Endothelial cell of umbilical vein (primary cell): ENCODE results near the gene PNMA8A. TPM values are rescaled to one million over a fixed set of nuclear protein-coding genes. Genes with fewer than 3 reads are reported as not detected.

Source experiments
- BruUV-seq: library from RNA; stranded (reverse); fragments of 400-500 nt; replicated peaks from 2 replicates; lab custom pipeline; 2021; lab: Mats Ljungman, UMichigan
- CTCF ChIA-PET: fragments of 300-600, 350-600 bp; sonication (Branson Sonifier 250); formaldehyde crosslinking; loops from one replicate; lab custom pipeline; 2021; ENCODE audit warnings: antibody characterized with exemption, inconsistent platforms; lab: Charles Lee
- POLR2A ChIA-PET: fragments of 300-600, 350-600 bp; sonication (Branson Sonifier 250); formaldehyde crosslinking; loops from one replicate; lab custom pipeline; 2021; ENCODE audit warnings: antibody characterized with exemption, inconsistent platforms; lab: Charles Lee
- DNase-seq: peaks from one replicate; pipeline ENCODE4 v3.0.0-alpha.2; 2011; ENCODE audit warnings: low read depth, low spot score
- FAIRE-seq: peaks from 2 replicates; lab custom pipeline; 2011; peaks lifted over from hg19 to GRCh38; lab: Jason Lieb, UNC
- H2AFZ ChIP-seq: 2 replicates; pipeline ENCODE4 v1.6.0; 2012; ENCODE audit warnings: low read depth, low read length, control low read depth, inconsistent platforms
- H3K27ac ChIP-seq: 2 replicates; pipeline ENCODE4 v1.5.1; 2011; ENCODE audit warnings: low read depth, mild to moderate bottlenecking, control low read depth, low read length, moderate library complexity; ENCODE audit not compliant: insufficient read depth
- H3K27me3 ChIP-seq, 2 experiments: 2 replicates each; pipeline versions ENCODE4 v1.6.0 to v1.6.1; 2011; ENCODE audit warnings: low read length in 2 of 2, mixed read lengths in 1 of 2; ENCODE audit not compliant: control insufficient read depth in 2 of 2, insufficient read depth in 2 of 2
- H3K36me3 ChIP-seq, 2 experiments: 2 replicates in 1 of 2; 3 replicates in 1 of 2; pipeline ENCODE4 v1.5.1; 2011; ENCODE audit warnings: low read length in 2 of 2, mild to moderate bottlenecking in 1 of 2, moderate library complexity in 1 of 2; ENCODE audit not compliant: control insufficient read depth in 2 of 2, insufficient read depth in 2 of 2; ENCODE audit errors: extremely low read depth in 1 of 2
- H3K4me1 ChIP-seq: 3 replicates; pipeline ENCODE4 v1.5.1; 2011; ENCODE audit warnings: mild to moderate bottlenecking, low read length; ENCODE audit not compliant: control insufficient read depth, insufficient read depth; ENCODE audit errors: extremely low read depth
- H3K4me2 ChIP-seq: 2 replicates; pipeline ENCODE4 v1.6.1; 2011; ENCODE audit warnings: low read length, control low read depth, mixed read lengths; ENCODE audit not compliant: insufficient read depth
- H3K4me3 ChIP-seq, 3 experiments: fragments of 200-600 bp in 1 of 3; sonication (generic), shearing (Covaris generic) in 1 of 3; replicated peaks in 1 of 3; 2 replicates each; pipeline ENCODE4 v1.5.1; 2011 to 2016; ENCODE audit warnings: control low read depth in 3 of 3, low read length in 3 of 3, mild to moderate bottlenecking in 2 of 3, inconsistent platforms in 1 of 3, low read depth in 1 of 3, moderate library complexity in 1 of 3; ENCODE audit not compliant: insufficient read depth in 1 of 3
- H3K79me2 ChIP-seq: 2 replicates; pipeline ENCODE4 v1.6.0; 2012; ENCODE audit warnings: low read length, inconsistent platforms; ENCODE audit not compliant: control insufficient read depth, insufficient read depth
- H3K9ac ChIP-seq: replicated peaks from 2 replicates; pipeline ENCODE3; 2011; ENCODE audit warnings: low read length, control low read depth; ENCODE audit not compliant: insufficient read depth; ENCODE audit errors: extremely low read depth
- H3K9me1 ChIP-seq: replicated peaks from 3 replicates; pipeline ENCODE4 v1.6.0; 2011; ENCODE audit warnings: mild to moderate bottlenecking, low read length; ENCODE audit not compliant: control insufficient read depth, insufficient read depth; ENCODE audit errors: extremely low read depth
- H3K9me3 ChIP-seq: replicated peaks from 2 replicates; pipeline ENCODE4 v1.5.1; 2012; ENCODE audit warnings: low read length, inconsistent platforms; ENCODE audit not compliant: control insufficient read depth, insufficient read depth
- H4K20me1 ChIP-seq: replicated peaks from 2 replicates; pipeline ENCODE3; 2011; ENCODE audit warnings: mild to moderate bottlenecking, low read length; ENCODE audit not compliant: control insufficient read depth, insufficient read depth; ENCODE audit errors: extremely low read depth
- EZH2 ChIP-seq: IDR thresholded peaks from 2 replicates; pipeline ENCODE4 v1.6.1; 2012; ENCODE audit warnings: borderline replicate concordance, low read depth, mild to moderate bottlenecking, moderate library complexity, low read length, inconsistent platforms; ENCODE audit not compliant: severe bottlenecking
- FOS ChIP-seq: IDR thresholded peaks from 2 replicates; pipeline ENCODE4 v1.6.1; 2011; ENCODE audit warnings: mild to moderate bottlenecking, low read length, moderate library complexity, borderline replicate concordance; ENCODE audit not compliant: insufficient read depth
- GATA2 ChIP-seq: IDR thresholded peaks from 2 replicates; pipeline ENCODE4 v1.7.0; 2011; ENCODE audit warnings: low read depth, mild to moderate bottlenecking, moderate library complexity, mixed read lengths, low read length; ENCODE audit not compliant: insufficient read length, insufficient read depth
- JUN ChIP-seq: IDR thresholded peaks from 2 replicates; pipeline ENCODE4 v1.6.1; 2011; ENCODE audit warnings: borderline replicate concordance, low read depth; ENCODE audit not compliant: insufficient read length, insufficient read depth
- MYC ChIP-seq: IDR thresholded peaks from one replicate; pipeline ENCODE4 v1.6.1; 2011; ENCODE audit warnings: mild to moderate bottlenecking, low read depth, low read length
- POLR2A ChIP-seq: IDR thresholded peaks from 2 replicates; pipeline ENCODE4 v1.6.1; 2012; ENCODE audit warnings: low read depth, mild to moderate bottlenecking, control low read depth, low read length
- POLR2AphosphoS5 ChIP-seq: IDR thresholded peaks from 2 replicates; pipeline ENCODE4 v1.6.1; 2012; ENCODE audit warnings: low read depth, mild to moderate bottlenecking, control low read depth, low read length, moderate library complexity; ENCODE audit not compliant: insufficient read depth
- dilution Hi-C: fragments of 300-500 bp; cut with MboI; formaldehyde crosslinking; loops from one replicate; pipeline ENCODE4 v1.15.0; 2019; ENCODE audit warnings: low sequenced_read_pairs; ENCODE audit not compliant: extremely low pct_ligation_motif_present
- intact Hi-C: fragments of 100-400 bp; cut with micrococcal nuclease; formaldehyde crosslinking; loops from one replicate; pipeline ENCODE4 v1.10.0; 2022
- polyA plus RNA-seq, 4 experiments: library from polyadenylated mRNA; depleted of rRNA in 3 of 4; stranded (reverse) in 3 of 4; unstranded in 1 of 4; fragments of >200 nt; gene quantifications; 2 replicates each; pipeline versions ENCODE4 v1.2.1 to v1.2.3, GENCODE V29; 2011 to 2012; ENCODE audit warnings: missing spikeins in 1 of 4
- total RNA-seq: library from RNA; stranded (reverse); gene quantifications from 2 replicates; pipeline ENCODE4 v1.2.3, GENCODE V29; 2021
- TF ChIP-seq, protein P1 (sequence below), 2 donors: IDR thresholded peaks; 1 replicate in 1 of 2; 2 replicates in 1 of 2; pipeline ENCODE4 v1.5.1; 2011; ENCODE audit warnings: low read length in 2 of 2, mild to moderate bottlenecking in 2 of 2, moderate library complexity in 2 of 2, control low read depth in 1 of 2, inconsistent platforms in 1 of 2, low read depth in 1 of 2; ENCODE audit not compliant: insufficient read depth in 1 of 2; ENCODE audit errors: extremely low read depth in 1 of 2
- TF ChIP-seq, protein P2 (sequence below): IDR thresholded peaks from 2 replicates; pipeline ENCODE4 v1.6.1; 2011; ENCODE audit not compliant: insufficient read depth, insufficient read length

PNMA8A gene
- total and polyA plus RNA-seq, 2 donors (not counting 3 experiments of a cell fraction or from before 2014, with no cell fraction given) = 0.25 to 0.27 TPM

DNA sequence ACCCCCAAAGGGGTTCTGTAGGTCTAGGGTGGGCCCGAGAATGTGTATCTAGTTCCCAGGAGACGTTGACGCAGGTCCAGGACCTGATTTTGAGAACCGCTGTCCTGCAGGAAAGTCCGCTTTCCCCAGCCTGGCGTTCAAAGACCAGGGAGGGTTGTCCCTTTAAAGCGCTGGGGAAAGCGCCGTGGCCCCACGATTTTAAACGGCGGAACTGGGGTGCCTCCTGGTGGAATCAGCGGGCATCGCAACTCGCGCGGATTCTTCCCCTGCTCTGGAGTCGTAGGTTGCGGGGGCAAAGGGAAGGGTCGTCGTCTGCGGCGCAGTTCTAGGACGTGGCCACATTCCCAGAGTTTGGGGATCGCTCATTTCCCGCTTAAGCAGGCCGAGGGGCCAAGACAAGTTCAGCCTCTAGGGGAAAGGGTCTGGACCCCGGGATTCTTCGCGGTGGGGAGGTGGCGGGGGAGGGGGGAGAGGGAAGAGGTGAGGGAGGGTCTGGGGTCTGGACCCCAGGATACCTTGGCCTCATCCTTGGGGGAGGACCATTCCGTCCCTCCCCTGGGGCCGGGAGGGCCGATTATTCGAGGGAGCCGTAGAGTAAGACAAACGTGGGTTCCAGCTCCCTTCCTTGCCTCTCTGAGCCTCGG is 16.6 kb upstream of the PNMA8A start:
- peak overlapping the region; percentile 41 for H2AFZ ChIP-seq
- H3K9me1 ChIP-seq = no peaks in the 10 kb centered on the region
- no peak overlapping the region for H3K9ac ChIP-seq
- H3K4me2 ChIP-seq = peak overlapping the region; percentile 4
- peak; percentile 58 for DNase-seq
- no peaks in the 10 kb centered on the region for H3K79me2 ChIP-seq
- peaks cover 6% of the 10 kb centered on the region for H3K4me1 ChIP-seq
- H3K27me3 ChIP-seq = peaks cover 49% of the 10 kb centered on the region in 2 experiments
- no peaks in the 10 kb centered on the region for H4K20me1 ChIP-seq
- no peaks in the 10 kb centered on the region for H3K36me3 ChIP-seq
- TF ChIP-seq, protein P1, sequence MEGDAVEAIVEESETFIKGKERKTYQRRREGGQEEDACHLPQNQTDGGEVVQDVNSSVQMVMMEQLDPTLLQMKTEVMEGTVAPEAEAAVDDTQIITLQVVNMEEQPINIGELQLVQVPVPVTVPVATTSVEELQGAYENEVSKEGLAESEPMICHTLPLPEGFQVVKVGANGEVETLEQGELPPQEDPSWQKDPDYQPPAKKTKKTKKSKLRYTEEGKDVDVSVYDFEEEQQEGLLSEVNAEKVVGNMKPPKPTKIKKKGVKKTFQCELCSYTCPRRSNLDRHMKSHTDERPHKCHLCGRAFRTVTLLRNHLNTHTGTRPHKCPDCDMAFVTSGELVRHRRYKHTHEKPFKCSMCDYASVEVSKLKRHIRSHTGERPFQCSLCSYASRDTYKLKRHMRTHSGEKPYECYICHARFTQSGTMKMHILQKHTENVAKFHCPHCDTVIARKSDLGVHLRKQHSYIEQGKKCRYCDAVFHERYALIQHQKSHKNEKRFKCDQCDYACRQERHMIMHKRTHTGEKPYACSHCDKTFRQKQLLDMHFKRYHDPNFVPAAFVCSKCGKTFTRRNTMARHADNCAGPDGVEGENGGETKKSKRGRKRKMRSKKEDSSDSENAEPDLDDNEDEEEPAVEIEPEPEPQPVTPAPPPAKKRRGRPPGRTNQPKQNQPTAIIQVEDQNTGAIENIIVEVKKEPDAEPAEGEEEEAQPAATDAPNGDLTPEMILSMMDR (IDR thresholded peaks at IDR 0.05; ENCODE audit: extremely low read depth in 1 of 2, insufficient read depth in 1 of 2, low read depth in 1 of 2, low read length in 2 of 2) = peak; percentile 85 to 88
- TF ChIP-seq FOS = no peak
- ChIA-PET POLR2A (no interaction called here), CTCF (interaction anchor here (0.9 to 3.8 kb wide), 10 partner anchors 10 to 223 kb away, joined by 3 to 94 read pairs (median 6); no protein-coding TSS in a partner anchor)
- dilution Hi-C loops = no loop called here
- BruUV-seq = no TSS peak
- H3K9me3 ChIP-seq = no peaks in the 10 kb centered on the region
- peak; percentile 89 for FAIRE-seq
- H3K27ac ChIP-seq = no peak overlapping the region
- no peak overlapping the region for H3K4me3 ChIP-seq
- intact Hi-C loops = loop anchor here (1.0 kb wide), 3 partner anchors 86 to 208 kb away; no protein-coding TSS in a partner anchor

DNA sequence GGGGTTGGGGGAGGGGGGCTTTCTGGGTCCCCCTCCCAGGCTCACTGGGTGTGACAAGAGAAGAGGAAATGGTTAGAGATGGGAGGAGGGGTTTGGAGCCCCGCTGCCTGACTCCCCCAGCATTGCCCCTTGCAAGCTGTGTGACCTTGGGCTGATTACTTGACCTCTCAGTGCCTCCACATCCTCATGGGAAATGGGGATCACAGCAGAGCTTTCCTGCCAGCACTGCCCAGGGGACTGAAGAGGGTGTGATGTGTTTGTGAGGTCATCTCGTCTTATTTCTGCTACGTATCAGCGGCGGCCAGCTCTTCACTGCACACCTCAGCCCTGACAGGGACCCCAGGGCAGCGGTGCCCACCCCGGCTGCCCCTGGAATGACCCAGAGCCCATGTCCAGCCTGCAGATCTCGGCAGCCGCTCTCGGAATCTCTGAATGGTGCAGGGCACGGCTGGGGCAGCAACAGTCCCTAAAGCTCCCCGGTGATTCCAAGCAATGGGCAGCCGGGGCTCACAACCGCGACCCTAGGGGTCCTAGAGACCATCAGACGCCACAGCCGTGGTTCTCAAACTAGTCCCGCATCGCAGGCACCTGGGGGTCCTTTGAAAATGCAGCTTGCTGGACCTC is 15.9 kb upstream of the PNMA8A start:
- no peaks in the 10 kb centered on the region for H3K79me2 ChIP-seq
- H2AFZ ChIP-seq = peak overlapping the region; percentile 41
- H4K20me1 ChIP-seq = no peaks in the 10 kb centered on the region
- dilution Hi-C loops = no loop called here
- intact Hi-C loops = loop anchor here (1.0 kb wide), 3 partner anchors 85 to 207 kb away; no protein-coding TSS in a partner anchor
- peaks cover 6% of the 10 kb centered on the region for H3K4me1 ChIP-seq
- no peaks in the 10 kb centered on the region for H3K9me3 ChIP-seq
- H3K9me1 ChIP-seq = no peaks in the 10 kb centered on the region
- FAIRE-seq (no peak), DNase-seq (peak; percentile 13)
- peaks cover 42 to 43% of the 10 kb centered on the region in 2 experiments for H3K27me3 ChIP-seq
- TF ChIP-seq MYC = no peak
- TF ChIP-seq POLR2A = no peak
- TF ChIP-seq POLR2AphosphoS5 = no peak
- TF ChIP-seq EZH2 = no peak
- TF ChIP-seq, protein P1 (IDR thresholded peaks at IDR 0.05; ENCODE audit: extremely low read depth in 1 of 2, insufficient read depth in 1 of 2, low read depth in 1 of 2, low read length in 2 of 2) = no peak
- TF ChIP-seq, protein P2, sequence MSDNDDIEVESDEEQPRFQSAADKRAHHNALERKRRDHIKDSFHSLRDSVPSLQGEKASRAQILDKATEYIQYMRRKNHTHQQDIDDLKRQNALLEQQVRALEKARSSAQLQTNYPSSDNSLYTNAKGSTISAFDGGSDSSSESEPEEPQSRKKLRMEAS = no peak
- TF ChIP-seq JUN = no peak
- TF ChIP-seq GATA2 = no peak
- no peak for TF ChIP-seq FOS
- no peak overlapping the region for H3K27ac ChIP-seq
- ChIA-PET POLR2A (no interaction called here), CTCF (interaction anchor here (0.7 to 3.8 kb wide), 9 partner anchors 14 to 223 kb away, joined by 3 to 94 read pairs (median 6); no protein-coding TSS in a partner anchor)
- no peaks in the 10 kb centered on the region for H3K36me3 ChIP-seq
- H3K4me3 ChIP-seq = no peak overlapping the region
- no TSS peak for BruUV-seq
- peak overlapping the region; percentile 4 for H3K4me2 ChIP-seq
- no peak overlapping the region for H3K9ac ChIP-seq
